H1 (cell line): ENCODE data around the gene C1GALT1. TPM values are rescaled to one million over a fixed set of nuclear protein-coding genes. Genes with fewer than 3 reads are reported as not detected.

ENCODE experiments used
- CTCF ChIA-PET: fragments of 300-600 bp; sonication (Branson Sonifier 250); formaldehyde crosslinking; loops from one replicate; lab custom pipeline; 2021; ENCODE audit not compliant: partially characterized antibody; lab: Charles Lee
- POLR2A ChIA-PET: fragments of 300-600 bp; sonication (Branson Sonifier 250); formaldehyde crosslinking; loops from one replicate; lab custom pipeline; 2021; ENCODE audit warnings: inconsistent platforms; ENCODE audit not compliant: partially characterized antibody; lab: Charles Lee
- DNase-seq, 2 experiments: peaks; one replicate each; pipeline versions ENCODE4 v3.0.0 to v3.0.0-alpha.2; 2010 to 2022; ENCODE audit warnings: low spot score in 2 of 2, low read depth in 1 of 2, mixed read lengths in 1 of 2
- FAIRE-seq: peaks from 2 replicates; lab custom pipeline; 2011; peaks lifted over from hg19 to GRCh38; lab: Jason Lieb, UNC
- H2AFZ ChIP-seq: 2 replicates; pipeline ENCODE4 v1.8.1; 2012; ENCODE audit warnings: low read length, inconsistent platforms
- H2AK5ac ChIP-seq: 2 replicates; pipeline ENCODE4 v1.6.1; 2013; ENCODE audit warnings: low read depth, low read length
- H2BK120ac ChIP-seq: replicated peaks from 2 replicates; pipeline ENCODE3; 2013; ENCODE audit warnings: low read depth, low read length, inconsistent platforms
- H2BK12ac ChIP-seq: 2 replicates; pipeline ENCODE4 v1.6.1; 2013; ENCODE audit warnings: low read depth, low read length
- H2BK15ac ChIP-seq: 2 replicates; pipeline ENCODE4 v1.6.1; 2013; ENCODE audit warnings: low read length
- H2BK20ac ChIP-seq: 2 replicates; pipeline ENCODE4 v1.6.1; 2013; ENCODE audit warnings: low read length
- H2BK5ac ChIP-seq: 2 replicates; pipeline ENCODE4 v1.6.1; 2013; ENCODE audit warnings: low read depth, low read length
- H3K14ac ChIP-seq: 2 replicates; pipeline ENCODE4 v1.6.1; 2013; ENCODE audit warnings: inconsistent platforms; ENCODE audit not compliant: insufficient read length
- H3K18ac ChIP-seq: 2 replicates; pipeline ENCODE4 v1.6.1; 2013; ENCODE audit warnings: low read length; ENCODE audit errors: extremely low read depth
- H3K23ac ChIP-seq: 2 replicates; pipeline ENCODE4 v1.6.1; 2013; ENCODE audit warnings: inconsistent platforms; ENCODE audit not compliant: insufficient read length
- H3K23me2 ChIP-seq: 2 replicates; pipeline ENCODE4 v1.6.1; 2013; ENCODE audit warnings: low read depth, low read length
- H3K27ac ChIP-seq: 2 replicates; pipeline ENCODE4 v1.6.1; 2011; ENCODE audit warnings: low read depth, low read length, inconsistent platforms
- H3K27me3 ChIP-seq, 4 experiments: replicated peaks in 1 of 4; 1 replicate in 1 of 4; 2 replicates in 3 of 4; pipeline versions ENCODE4 v1.6.1 to v1.8.1; 2011 to 2013; ENCODE audit warnings: low read length in 3 of 4, mild to moderate bottlenecking in 3 of 4, inconsistent platforms in 2 of 4, mixed read lengths in 2 of 4, moderate library complexity in 1 of 4; ENCODE audit not compliant: control insufficient read depth in 3 of 4, insufficient read depth in 3 of 4; ENCODE audit errors: extremely low read depth in 1 of 4
- H3K36me3 ChIP-seq, 4 experiments: 2 replicates each; pipeline versions ENCODE4 v1.6.1 to v1.8.1; 2011 to 2013; ENCODE audit warnings: mild to moderate bottlenecking in 4 of 4, low read length in 3 of 4, moderate library complexity in 2 of 4, control low read depth in 1 of 4, inconsistent platforms in 1 of 4; ENCODE audit not compliant: insufficient read depth in 4 of 4, control insufficient read depth in 2 of 4
- H3K4ac ChIP-seq: replicated peaks from 2 replicates; pipeline ENCODE3; 2013; ENCODE audit warnings: low read length, low read depth, mixed read lengths, inconsistent platforms; ENCODE audit not compliant: insufficient read length
- H3K4me1 ChIP-seq, 4 experiments: replicated peaks in 1 of 4; 1 replicate in 1 of 4; 2 replicates in 3 of 4; pipeline versions ENCODE4 v1.6.1 to v1.8.1; 2011 to 2013; ENCODE audit warnings: low read length in 3 of 4, inconsistent platforms in 2 of 4, mixed read lengths in 1 of 4; ENCODE audit not compliant: insufficient read depth in 4 of 4, control insufficient read depth in 3 of 4
- H3K4me2 ChIP-seq, 2 experiments: 2 replicates each; pipeline versions ENCODE4 v1.6.1 to v1.8.1; 2011 to 2013; ENCODE audit warnings: low read depth in 2 of 2, low read length in 2 of 2, control low read depth in 1 of 2, inconsistent platforms in 1 of 2, mild to moderate bottlenecking in 1 of 2; ENCODE audit not compliant: insufficient read depth in 1 of 2
- H3K4me3 ChIP-seq, 4 experiments: fragments of 200-600, 300-600 bp in 1 of 4; sonication (generic), shearing (Covaris generic), sonication (Bioruptor Twin) in 1 of 4; 2 replicates each; pipeline versions ENCODE4 v1.5.1 to v1.8.1; 2011 to 2016; ENCODE audit warnings: low read length in 4 of 4, low read depth in 3 of 4, control low read depth in 2 of 4, inconsistent platforms in 2 of 4, mild to moderate bottlenecking in 2 of 4, mixed read lengths in 1 of 4, moderate library complexity in 1 of 4; ENCODE audit not compliant: insufficient read depth in 2 of 4; ENCODE audit errors: extremely low read depth in 1 of 4
- H3K56ac ChIP-seq: replicated peaks from 2 replicates; pipeline ENCODE3; 2013; ENCODE audit warnings: low read depth, mild to moderate bottlenecking, mixed read lengths, low read length, inconsistent platforms; ENCODE audit not compliant: insufficient read length
- H3K79me1 ChIP-seq: 2 replicates; pipeline ENCODE4 v1.6.1; 2013; ENCODE audit warnings: low read depth, low read length, control low read depth
- H3K79me2 ChIP-seq, 2 experiments: 2 replicates each; pipeline versions ENCODE4 v1.6.1 to v1.8.1; 2012 to 2013; ENCODE audit warnings: low read length in 2 of 2, mild to moderate bottlenecking in 2 of 2, inconsistent platforms in 1 of 2; ENCODE audit not compliant: insufficient read depth in 2 of 2, control insufficient read depth in 1 of 2
- H3K9ac ChIP-seq, 4 experiments: replicated peaks in 1 of 4; 1 replicate in 1 of 4; 2 replicates in 3 of 4; pipeline versions ENCODE4 v1.6.1 to v1.8.1; 2011 to 2013; ENCODE audit warnings: low read depth in 3 of 4, low read length in 3 of 4, control low read depth in 2 of 4, mild to moderate bottlenecking in 2 of 4, moderate library complexity in 2 of 4, inconsistent platforms in 1 of 4; ENCODE audit errors: extremely low read depth in 1 of 4
- H3K9me3 ChIP-seq, 2 experiments: 2 replicates each; pipeline versions ENCODE4 v1.6.1 to v1.8.1; 2012 to 2013; ENCODE audit warnings: mild to moderate bottlenecking in 2 of 2, moderate library complexity in 2 of 2, control low read depth in 1 of 2, inconsistent platforms in 1 of 2, low read depth in 1 of 2, low read length in 1 of 2, mixed read lengths in 1 of 2; ENCODE audit not compliant: insufficient read depth in 2 of 2
- H4K20me1 ChIP-seq, 2 experiments: replicated peaks in 1 of 2; 2 replicates each; pipeline versions ENCODE3 to v1.8.1; 2011 to 2013; ENCODE audit warnings: inconsistent platforms in 2 of 2, low read length in 2 of 2, mild to moderate bottlenecking in 1 of 2; ENCODE audit not compliant: insufficient read depth in 2 of 2, control insufficient read depth in 1 of 2
- H4K5ac ChIP-seq: 2 replicates; pipeline ENCODE4 v1.6.1; 2013; ENCODE audit warnings: low read length, low read depth, mixed read lengths, inconsistent platforms; ENCODE audit not compliant: insufficient read length
- H4K8ac ChIP-seq: 2 replicates; pipeline ENCODE4 v1.8.0; 2013; ENCODE audit warnings: mild to moderate bottlenecking, moderate library complexity, low read length, inconsistent platforms; ENCODE audit not compliant: insufficient read depth; ENCODE audit errors: extremely low read depth
- H4K91ac ChIP-seq: replicated peaks from 2 replicates; pipeline ENCODE3; 2013; ENCODE audit warnings: low read length, mixed read lengths, inconsistent platforms; ENCODE audit not compliant: insufficient read length
- BACH1 ChIP-seq: IDR thresholded peaks from 2 replicates; pipeline ENCODE4 v1.6.1; 2012; ENCODE audit warnings: low read length, improper control_type of control experiment
- BCL11A ChIP-seq, 2 experiments: IDR thresholded peaks; one replicate each; pipeline ENCODE4 v1.6.1; 2011; ENCODE audit warnings: low read depth in 2 of 2, low read length in 2 of 2, mild to moderate bottlenecking in 2 of 2
- CHD2 ChIP-seq: IDR thresholded peaks from 2 replicates; pipeline ENCODE4 v1.6.1; 2012; ENCODE audit warnings: low read length, improper control_type of control experiment
- CTBP2 ChIP-seq: IDR thresholded peaks from 2 replicates; pipeline ENCODE4 v1.7.0; 2011; ENCODE audit warnings: borderline replicate concordance, mild to moderate bottlenecking, moderate library complexity, mixed read lengths, low read length; ENCODE audit not compliant: insufficient read depth, insufficient read length
- EGR1 ChIP-seq: IDR thresholded peaks from 2 replicates; pipeline ENCODE4 v1.6.1; 2011; ENCODE audit warnings: low read depth, low read length, borderline replicate concordance
- KDM1A ChIP-seq: fragments of 200-600, 300-600 bp; sonication (generic); IDR thresholded peaks from 2 replicates; pipeline ENCODE4 v1.7.1; 2016; ENCODE audit warnings: mild to moderate bottlenecking, low read length, borderline replicate concordance
- RNF2 ChIP-seq: fragments of 200-900, 300-1000 bp; sonication (generic); IDR thresholded peaks from 2 replicates; pipeline ENCODE4 v1.7.1; 2016; ENCODE audit warnings: borderline replicate concordance, low read depth, mild to moderate bottlenecking, antibody characterized with exemption, low read length; ENCODE audit not compliant: poor library complexity, severe bottlenecking; ENCODE audit errors: missing control alignments
- WGBS, 2 experiments: shearing (Covaris generic) in 1 of 2; methylation state at CpG; one replicate each; pipeline versions ENCODE4 v1.1.6 to v1.1.7; 2013 to 2015; ENCODE audit warnings: low lambda C conversion rate in 2 of 2, mixed read lengths in 2 of 2, inconsistent platforms in 1 of 2, low coverage in 1 of 2, missing lambda C conversion rate in 1 of 2; ENCODE audit not compliant: insufficient replicate concordance in 2 of 2, insufficient coverage in 1 of 2, insufficient read length in 1 of 2; ENCODE audit errors: extremely low coverage in 1 of 2, missing lambda C conversion rate in 1 of 2; 5-methylcytosine and 5-hydroxymethylcytosine counted together
- polyA plus RNA-seq, 7 experiments: library from polyadenylated mRNA; depleted of rRNA in 3 of 7; stranded (reverse) in 5 of 7; unstranded in 2 of 7; fragments of >200 nt in 5 of 7; fragments of 200-250 nt in 2 of 7; gene quantifications; 1 replicate in 5 of 7; 2 replicates in 1 of 7; 4 replicates in 1 of 7; pipeline versions ENCODE4 v1.2.1 to v1.2.3, GENCODE V29; 2011 to 2013; ENCODE audit warnings: missing spikeins in 2 of 7, mixed read lengths in 2 of 7
- total RNA-seq: library from RNA; stranded (reverse); fragmentation: NEBNext Ultra II Directional; extraction: Animal tissue kit (Norgen Biotek cat#: 25700); gene quantifications from 2 replicates; pipeline ENCODE4 v1.2.1, GENCODE V29; 2021

The C1GALT1 gene
- total and polyA plus RNA-seq, 2 of the 8 experiments (the other 6 are each of a cell fraction or from before 2014, with no cell fraction given), result 18.7 to 94.2 TPM

DNA sequence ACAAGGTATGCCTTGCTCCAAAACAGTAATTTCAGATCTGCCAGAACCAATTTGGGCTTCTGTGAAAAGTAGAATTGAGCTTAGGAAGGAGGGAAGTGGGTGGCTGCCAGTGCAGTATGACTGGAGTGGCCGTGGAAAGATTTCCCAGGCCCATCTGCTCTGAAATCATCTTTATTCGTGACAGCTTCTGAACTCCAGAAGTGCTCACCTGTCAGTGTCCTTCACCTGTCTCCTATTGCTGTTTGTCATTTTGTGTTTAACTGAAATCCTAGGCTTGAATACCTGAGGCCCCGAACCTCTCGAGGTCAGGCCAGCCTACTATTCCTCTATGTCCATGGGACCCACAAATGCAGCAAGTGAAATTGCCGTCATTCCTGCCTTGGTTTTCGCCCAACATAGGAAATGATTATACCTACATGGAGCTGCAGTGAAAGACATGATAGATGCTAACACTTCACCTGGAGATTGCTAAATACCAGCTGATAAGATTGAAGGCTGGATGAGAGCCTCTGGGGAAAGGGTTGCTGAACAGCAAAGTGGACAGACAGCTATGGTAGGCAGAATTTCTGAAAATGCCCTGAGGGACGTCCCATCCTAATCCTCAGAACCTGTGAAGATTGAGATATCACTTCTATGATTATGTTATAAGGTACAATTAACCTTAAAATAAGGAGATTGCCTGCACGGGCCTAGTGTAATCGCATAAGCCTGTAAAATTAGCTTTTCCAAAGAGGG lies 82.1 kb downstream of the C1GALT1 start:
- Histone ChIP-seq H2AFZ (no peak overlapping the region), H3K36me3 (no peaks in the 10 kb centered on the region; a peak in 1 of 8 replicates), H2AK5ac (no peak overlapping the region), H3K79me2 (no peaks in the 10 kb centered on the region), H4K91ac (no peak overlapping the region), H3K14ac (no peak overlapping the region), H3K4ac (no peak overlapping the region), H2BK12ac (no peak overlapping the region), H2BK20ac (no peak overlapping the region), H3K4me1 (peaks cover 0 to 3% (median 0%) of the 10 kb centered on the region in 4 experiments; a peak in 2 of 7 replicates), H2BK120ac (no peak overlapping the region), H3K23me2 (no peaks in the 10 kb centered on the region)
- FAIRE-seq, result no peak
- WGBS, 2 experiments, result 90% methylated on average over 9 of the region's 9 CpGs; no CpG with 5 or more reads in 1 of the 2 experiments
- CTCF ChIA-PET, result interaction anchor here (0.7 to 1.7 kb wide), 4 partner anchors 11 to 161 kb away, joined by 3 to 6 read pairs (median 4); partner anchors contain the start of gene C1GALT1
- TF ChIP-seq BACH1, result no peak
- TF ChIP-seq CHD2, result no peak
- no peak for TF ChIP-seq KDM1A
- no peak for TF ChIP-seq RNF2
- no peak for TF ChIP-seq EGR1
- no peak for TF ChIP-seq CTBP2
- no peak for TF ChIP-seq BCL11A (IDR thresholded peaks at IDR 0.05; ENCODE audit: low read depth in 2 of 2, low read length in 2 of 2)
- TF ChIP-seq, all 59 proteins: peak for 0
- no peaks in the 10 kb centered on the region for H4K20me1 ChIP-seq
- no peak overlapping the region for H3K23ac ChIP-seq
- no peak overlapping the region for H4K8ac ChIP-seq
- no peaks in the 10 kb centered on the region for H3K79me1 ChIP-seq
- no peak overlapping the region for H3K27ac ChIP-seq
- no peak overlapping the region for H3K9ac ChIP-seq
- no peaks in the 10 kb centered on the region for H3K27me3 ChIP-seq
- no peak overlapping the region for H3K4me2 ChIP-seq
- H3K4me3 ChIP-seq, result no peak overlapping the region
- POLR2A ChIA-PET, result interaction anchor here (0.7 to 1.2 kb wide), 2 partner anchors 10 to 239 kb away, joined by 3 read pairs; no protein-coding TSS in a partner anchor
- no peak overlapping the region for H4K5ac ChIP-seq
- no peak for DNase-seq
- H3K56ac ChIP-seq, result no peak overlapping the region
- H2BK15ac ChIP-seq, result no peak overlapping the region
- H2BK5ac ChIP-seq, result no peak overlapping the region
- no peaks in the 10 kb centered on the region for H3K9me3 ChIP-seq
- H3K18ac ChIP-seq, result no peak overlapping the region
